ENCODE measurements around the gene GLIS1.

Gene GLIS1

GRCh38 chr1:53698384-53698980 lies 40.5 kb downstream of the GLIS1 start:
- Histone ChIP-seq H3K9ac (ENCODE audit: low read length) (no peak overlapping the region), H3K4me3 (ENCODE audit: low read length) (no peak overlapping the region), H3K27ac (ENCODE audit: low read length) (no peak overlapping the region)

GRCh38 chr1:53697721-53698383 lies 41.1 kb downstream of the GLIS1 start:
- H3K4me1 ChIP-seq (ENCODE audit: control insufficient read depth, low read depth, low read length), result no peaks in the 10 kb centered on the region
- no peak overlapping the region for H3K9ac ChIP-seq (ENCODE audit: low read length)
- H3K27me3 ChIP-seq (ENCODE audit: control insufficient read depth, insufficient read depth, low read length), result no peaks in the 10 kb centered on the region
- no peaks in the 10 kb centered on the region for H3K9me3 ChIP-seq (ENCODE audit: control insufficient read depth, low read depth, low read length)
- H3K27ac ChIP-seq (ENCODE audit: low read length), result no peak overlapping the region
- H3K36me3 ChIP-seq (ENCODE audit: control insufficient read depth, low read depth, low read length), result no peaks in the 10 kb centered on the region
- H3K4me3 ChIP-seq (ENCODE audit: low read length), result no peak overlapping the region

More at GRCh38 chr1:53698384-53698980, 40.5 kb downstream of the GLIS1 start:
- Histone ChIP-seq H3K9me3 (ENCODE audit: control insufficient read depth, low read depth, low read length) (no peaks in the 10 kb centered on the region), H3K4me1 (ENCODE audit: control insufficient read depth, low read depth, low read length) (no peaks in the 10 kb centered on the region), H3K36me3 (ENCODE audit: control insufficient read depth, low read depth, low read length) (no peaks in the 10 kb centered on the region), H3K27me3 (ENCODE audit: control insufficient read depth, insufficient read depth, low read length) (no peaks in the 10 kb centered on the region)

DNA sequence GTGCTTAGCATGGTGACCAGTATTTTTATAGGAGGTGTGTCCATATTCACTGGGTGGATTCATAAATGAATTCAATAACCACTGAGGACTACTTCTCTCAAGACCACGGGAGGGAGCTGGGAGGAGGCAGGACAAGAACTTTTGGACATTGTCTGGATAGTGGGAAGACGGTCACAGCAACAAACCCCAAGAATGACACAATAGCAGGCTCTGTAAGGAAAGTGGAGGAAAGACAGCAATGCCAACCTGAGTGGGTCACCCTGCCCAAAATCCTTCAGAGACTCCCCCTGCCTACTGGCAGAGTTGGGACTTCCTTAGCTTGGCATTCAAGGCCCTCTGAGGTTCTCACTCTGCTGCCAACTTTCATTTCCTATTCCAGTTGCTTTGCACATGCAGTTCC lies 42.0 kb downstream of the GLIS1 start:
- no peak overlapping the region for H3K9ac ChIP-seq (ENCODE audit: low read length)
- no peaks in the 10 kb centered on the region for H3K27me3 ChIP-seq (ENCODE audit: control insufficient read depth, insufficient read depth, low read length)
- no peaks in the 10 kb centered on the region for H3K36me3 ChIP-seq (ENCODE audit: control insufficient read depth, low read depth, low read length)
- H3K27ac ChIP-seq (ENCODE audit: low read length), result no peak overlapping the region
- H3K9me3 ChIP-seq (ENCODE audit: control insufficient read depth, low read depth, low read length), result no peaks in the 10 kb centered on the region
- H3K4me1 ChIP-seq (ENCODE audit: control insufficient read depth, low read depth, low read length), result no peaks in the 10 kb centered on the region
- no peak overlapping the region for H3K4me3 ChIP-seq (ENCODE audit: low read length)

- no peaks in the 10 kb centered on the region for H3K9me3 ChIP-seq (ENCODE audit: control insufficient read depth, low read depth, low read length)
- no peak overlapping the region for H3K27ac ChIP-seq (ENCODE audit: low read length)
- no peak overlapping the region for H3K4me3 ChIP-seq (ENCODE audit: low read length)
- no peaks in the 10 kb centered on the region for H3K27me3 ChIP-seq (ENCODE audit: control insufficient read depth, insufficient read depth, low read length)
- no peak overlapping the region for H3K9ac ChIP-seq (ENCODE audit: low read length)
- H3K4me1 ChIP-seq (ENCODE audit: control insufficient read depth, low read depth, low read length), result no peaks in the 10 kb centered on the region
- no peaks in the 10 kb centered on the region for H3K36me3 ChIP-seq (ENCODE audit: control insufficient read depth, low read depth, low read length)
Observed at GRCh38 chr1:53696571-53696970, 42.4 kb downstream of the GLIS1 start.

DNA sequence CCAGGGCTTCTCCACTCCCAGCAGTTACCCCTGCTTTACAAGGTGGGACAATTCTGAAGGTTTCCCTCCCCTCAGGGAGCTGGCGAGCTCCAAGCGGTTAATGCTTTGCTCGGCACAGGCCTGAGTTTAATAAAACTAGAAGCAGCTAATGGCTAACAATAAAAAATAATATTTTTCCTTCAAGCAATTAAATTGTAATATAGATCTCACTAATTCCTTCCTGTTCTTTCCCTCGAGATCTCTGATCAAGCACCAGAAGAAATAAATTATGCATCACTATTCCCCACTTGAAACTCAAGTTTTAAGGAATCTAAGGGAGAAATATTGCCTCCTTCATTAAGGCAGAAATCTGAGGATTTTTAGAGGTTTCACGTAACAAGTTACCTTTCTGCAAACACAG lies 42.9 kb downstream of the GLIS1 start:
- H3K4me1 ChIP-seq (ENCODE audit: control insufficient read depth, low read depth, low read length), result no peaks in the 10 kb centered on the region
- H3K27ac ChIP-seq (ENCODE audit: low read length), result no peak overlapping the region
- no peaks in the 10 kb centered on the region for H3K36me3 ChIP-seq (ENCODE audit: control insufficient read depth, low read depth, low read length)
- no peak overlapping the region for H3K4me3 ChIP-seq (ENCODE audit: low read length)
- H3K9ac ChIP-seq (ENCODE audit: low read length), result no peak overlapping the region
- H3K9me3 ChIP-seq (ENCODE audit: control insufficient read depth, low read depth, low read length), result no peaks in the 10 kb centered on the region
- H3K27me3 ChIP-seq (ENCODE audit: control insufficient read depth, insufficient read depth, low read length), result no peaks in the 10 kb centered on the region

- Histone ChIP-seq H3K36me3 (ENCODE audit: control insufficient read depth, low read depth, low read length) (no peaks in the 10 kb centered on the region), H3K27ac (ENCODE audit: low read length) (no peak overlapping the region), H3K4me3 (ENCODE audit: low read length) (no peak overlapping the region), H3K9me3 (ENCODE audit: control insufficient read depth, low read depth, low read length) (no peaks in the 10 kb centered on the region), H3K27me3 (ENCODE audit: control insufficient read depth, insufficient read depth, low read length) (no peaks in the 10 kb centered on the region), H3K4me1 (ENCODE audit: control insufficient read depth, low read depth, low read length) (no peaks in the 10 kb centered on the region), H3K9ac (ENCODE audit: low read length) (no peak overlapping the region)
Observed at GRCh38 chr1:53695116-53695515, 43.8 kb downstream of the GLIS1 start.

DNA sequence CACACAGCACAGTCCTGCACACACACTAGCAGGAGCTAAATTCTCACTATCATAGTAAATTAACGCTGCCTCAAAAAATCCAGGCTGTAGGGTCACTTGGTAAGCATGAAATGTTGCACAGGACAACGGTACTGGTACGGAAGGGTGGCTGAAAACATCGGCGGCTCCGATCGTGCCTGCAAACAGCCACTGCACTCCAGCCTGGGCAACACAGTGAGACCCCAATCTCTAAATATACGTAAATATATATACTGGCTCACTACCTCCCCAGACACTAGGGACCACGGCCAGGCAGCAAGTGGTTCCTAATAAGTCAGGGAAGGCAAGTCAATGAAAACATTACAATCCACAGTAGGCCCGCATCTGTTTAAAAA lies 44.3 kb downstream of the GLIS1 start:
- Histone ChIP-seq H3K36me3 (ENCODE audit: control insufficient read depth, low read depth, low read length) (no peaks in the 10 kb centered on the region), H3K4me3 (ENCODE audit: low read length) (no peak overlapping the region)

DNA sequence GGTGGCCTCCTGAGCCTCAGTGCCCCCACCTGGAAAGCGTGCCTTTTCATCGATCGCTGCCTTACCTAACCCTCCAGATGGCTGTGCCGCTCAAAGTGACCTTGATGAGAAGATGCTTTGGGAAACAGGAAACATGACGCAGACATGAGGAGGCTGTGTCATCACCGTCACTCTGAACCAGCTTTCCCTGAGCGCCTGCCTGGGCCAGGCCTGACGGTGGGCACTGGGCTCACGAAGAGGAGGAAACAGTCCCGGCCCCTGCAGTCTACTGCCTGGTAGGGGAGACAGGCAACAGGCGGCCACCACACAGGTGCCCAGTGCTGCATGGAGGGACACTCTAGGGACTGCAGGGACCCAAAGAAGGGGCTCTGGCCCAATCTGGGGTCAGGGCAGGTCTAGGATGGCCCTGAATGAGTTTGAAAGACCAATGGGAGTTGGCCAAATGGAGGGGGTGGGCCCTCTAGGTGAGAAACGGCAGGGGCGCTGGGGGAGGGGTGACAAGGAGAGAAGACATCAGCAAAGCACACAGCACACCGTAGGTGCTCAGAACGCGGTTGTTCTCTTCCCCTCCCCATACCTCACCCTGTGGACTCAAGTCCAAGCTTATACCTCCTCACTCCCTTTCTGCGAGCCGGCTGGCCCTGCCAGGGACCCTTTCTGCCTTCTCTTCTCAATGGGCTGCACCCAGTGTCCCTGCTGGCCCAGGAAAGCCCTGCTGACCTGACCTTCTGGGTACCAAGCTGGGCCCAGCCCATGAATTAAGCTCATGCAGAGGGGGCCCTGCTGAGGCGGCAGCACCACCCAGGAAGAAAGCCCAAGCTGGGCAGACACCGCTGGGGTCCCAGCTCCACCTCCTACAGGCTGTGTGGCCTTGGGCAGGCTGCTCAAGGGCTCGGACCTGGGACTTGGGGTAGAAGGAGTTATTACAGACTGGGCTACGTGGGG lies 44.9 kb downstream of the GLIS1 start:
- H3K27me3 ChIP-seq (ENCODE audit: control insufficient read depth, insufficient read depth, low read length), result no peaks in the 10 kb centered on the region
- no peaks in the 10 kb centered on the region for H3K36me3 ChIP-seq (ENCODE audit: control insufficient read depth, low read depth, low read length)
- H3K4me1 ChIP-seq (ENCODE audit: control insufficient read depth, low read depth, low read length), result no peaks in the 10 kb centered on the region
- H3K27ac ChIP-seq (ENCODE audit: low read length), result no peak overlapping the region
- no peak overlapping the region for H3K4me3 ChIP-seq (ENCODE audit: low read length)
- H3K9ac ChIP-seq (ENCODE audit: low read length), result no peak overlapping the region
- no peaks in the 10 kb centered on the region for H3K9me3 ChIP-seq (ENCODE audit: control insufficient read depth, low read depth, low read length)

More for the DNA sequence above, 44.3 kb downstream of the GLIS1 start:
- Histone ChIP-seq H3K9ac (ENCODE audit: low read length) (no peak overlapping the region), H3K27ac (ENCODE audit: low read length) (no peak overlapping the region), H3K4me1 (ENCODE audit: control insufficient read depth, low read depth, low read length) (no peaks in the 10 kb centered on the region), H3K9me3 (ENCODE audit: control insufficient read depth, low read depth, low read length) (no peaks in the 10 kb centered on the region), H3K27me3 (ENCODE audit: control insufficient read depth, insufficient read depth, low read length) (no peaks in the 10 kb centered on the region)

DNA sequence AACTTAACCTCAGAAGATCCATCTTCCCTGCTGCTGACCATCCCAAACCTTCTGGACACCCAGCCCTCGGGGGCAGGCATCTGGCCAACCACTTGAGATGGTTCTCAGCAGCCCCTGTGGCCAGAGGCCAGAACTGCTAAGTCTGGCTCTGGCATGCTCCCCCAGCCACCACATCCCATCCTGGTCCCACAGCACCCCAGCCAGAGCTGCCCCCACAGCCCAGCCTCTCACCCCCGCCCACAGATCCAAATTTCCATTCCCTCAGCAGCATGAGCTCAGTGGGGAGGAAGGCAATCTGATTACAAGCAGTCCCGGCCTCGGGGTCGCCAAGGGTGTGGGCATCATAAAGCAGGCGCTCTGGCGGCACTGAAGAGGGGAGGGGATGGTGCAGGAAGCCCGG lies 45.6 kb downstream of the GLIS1 start:
- Histone ChIP-seq H3K4me3 (ENCODE audit: low read length) (no peak overlapping the region), H3K4me1 (ENCODE audit: control insufficient read depth, low read depth, low read length) (no peaks in the 10 kb centered on the region), H3K27ac (ENCODE audit: low read length) (no peak overlapping the region), H3K9me3 (ENCODE audit: control insufficient read depth, low read depth, low read length) (no peaks in the 10 kb centered on the region), H3K36me3 (ENCODE audit: control insufficient read depth, low read depth, low read length) (no peaks in the 10 kb centered on the region), H3K27me3 (ENCODE audit: control insufficient read depth, insufficient read depth, low read length) (no peaks in the 10 kb centered on the region), H3K9ac (ENCODE audit: low read length) (no peak overlapping the region)

DNA sequence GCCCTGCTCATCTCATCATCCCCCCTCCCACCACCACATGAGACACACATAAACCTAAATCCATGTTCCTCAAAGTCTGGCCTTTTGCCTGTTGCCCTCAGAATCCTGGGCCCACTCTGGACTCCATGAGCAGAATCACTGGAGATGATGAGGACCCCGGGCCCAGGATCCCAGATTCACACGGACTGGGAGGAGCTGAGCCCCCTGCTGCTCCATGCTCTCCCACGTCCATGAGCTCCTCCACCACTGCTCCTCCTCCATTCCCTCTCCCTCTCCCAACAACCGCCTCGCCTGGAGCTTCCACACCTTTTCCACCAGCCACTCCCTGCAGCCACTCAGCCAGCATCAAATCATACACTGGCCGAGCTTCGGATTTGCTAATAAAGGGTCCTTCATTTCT lies 47.6 kb downstream of the GLIS1 start:
- H3K27me3 ChIP-seq (ENCODE audit: control insufficient read depth, insufficient read depth, low read length), result peaks cover 4% of the 10 kb centered on the region
- no peak overlapping the region for H3K4me3 ChIP-seq (ENCODE audit: low read length)
- H3K4me1 ChIP-seq (ENCODE audit: control insufficient read depth, low read depth, low read length), result no peaks in the 10 kb centered on the region
- H3K9me3 ChIP-seq (ENCODE audit: control insufficient read depth, low read depth, low read length), result no peaks in the 10 kb centered on the region
- H3K36me3 ChIP-seq (ENCODE audit: control insufficient read depth, low read depth, low read length), result no peaks in the 10 kb centered on the region
- H3K9ac ChIP-seq (ENCODE audit: low read length), result no peak overlapping the region
- H3K27ac ChIP-seq (ENCODE audit: low read length), result no peak overlapping the region

- Histone ChIP-seq H3K27ac (ENCODE audit: low read length) (no peak overlapping the region), H3K4me3 (ENCODE audit: low read length) (no peak overlapping the region), H3K4me1 (ENCODE audit: control insufficient read depth, low read depth, low read length) (peaks cover 4% of the 10 kb centered on the region), H3K9ac (ENCODE audit: low read length) (no peak overlapping the region), H3K27me3 (ENCODE audit: control insufficient read depth, insufficient read depth, low read length) (peaks cover 13% of the 10 kb centered on the region), H3K36me3 (ENCODE audit: control insufficient read depth, low read depth, low read length) (no peaks in the 10 kb centered on the region), H3K9me3 (ENCODE audit: control insufficient read depth, low read depth, low read length) (no peaks in the 10 kb centered on the region)
Observed at GRCh38 chr1:53690411-53690810, 48.6 kb downstream of the GLIS1 start.

Data from iPS-18a (cell line).